HG02642 (cell line): ENCODE results near the gene METTL26.
A peak's percentile ranks its signal among the peaks of the same experiment; 100 is the strongest.

Experiments
- ATAC-seq: cut with Tn5 transposase; IDR thresholded peaks from one replicate; pipeline ENCODE4 v1.9.1; 2021; ENCODE audit warnings: mild to moderate bottlenecking; ENCODE audit not compliant: unreplicated experiment, poor library complexity

METTL26 gene

DNA sequence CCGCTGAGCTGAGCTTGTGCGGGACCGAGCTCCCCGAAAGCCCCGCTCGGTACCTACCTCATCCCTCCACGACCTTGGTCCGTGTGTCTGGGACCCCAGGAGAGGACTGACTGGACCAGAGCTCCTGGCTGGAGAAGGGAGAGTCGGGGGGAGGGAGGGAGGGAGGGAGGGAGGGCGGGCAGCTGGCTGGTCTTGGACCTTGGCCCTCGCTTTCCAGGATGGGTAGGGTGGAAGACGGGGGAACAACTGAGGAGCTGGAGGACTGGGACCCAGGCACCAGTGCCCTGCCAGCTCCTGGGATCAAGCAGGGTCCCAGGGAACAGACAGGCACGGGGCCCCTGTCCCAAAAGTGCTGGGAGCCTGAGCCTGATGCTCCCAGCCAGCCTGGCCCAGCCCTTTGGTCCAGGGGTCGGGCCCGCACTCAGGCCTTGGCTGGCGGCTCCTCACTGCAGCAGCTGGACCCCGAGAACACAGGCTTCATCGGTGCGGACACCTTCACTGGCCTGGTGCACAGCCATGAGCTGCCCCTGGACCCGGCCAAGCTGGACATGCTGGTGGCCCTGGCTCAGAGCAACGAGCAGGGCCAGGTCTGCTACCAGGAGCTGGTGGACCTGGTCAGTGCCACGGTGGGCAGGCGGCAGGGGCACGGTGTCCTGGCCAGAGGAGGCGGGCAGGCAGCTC, 39.9 kb upstream of the METTL26 start:
- ATAC-seq = no peak

DNA sequence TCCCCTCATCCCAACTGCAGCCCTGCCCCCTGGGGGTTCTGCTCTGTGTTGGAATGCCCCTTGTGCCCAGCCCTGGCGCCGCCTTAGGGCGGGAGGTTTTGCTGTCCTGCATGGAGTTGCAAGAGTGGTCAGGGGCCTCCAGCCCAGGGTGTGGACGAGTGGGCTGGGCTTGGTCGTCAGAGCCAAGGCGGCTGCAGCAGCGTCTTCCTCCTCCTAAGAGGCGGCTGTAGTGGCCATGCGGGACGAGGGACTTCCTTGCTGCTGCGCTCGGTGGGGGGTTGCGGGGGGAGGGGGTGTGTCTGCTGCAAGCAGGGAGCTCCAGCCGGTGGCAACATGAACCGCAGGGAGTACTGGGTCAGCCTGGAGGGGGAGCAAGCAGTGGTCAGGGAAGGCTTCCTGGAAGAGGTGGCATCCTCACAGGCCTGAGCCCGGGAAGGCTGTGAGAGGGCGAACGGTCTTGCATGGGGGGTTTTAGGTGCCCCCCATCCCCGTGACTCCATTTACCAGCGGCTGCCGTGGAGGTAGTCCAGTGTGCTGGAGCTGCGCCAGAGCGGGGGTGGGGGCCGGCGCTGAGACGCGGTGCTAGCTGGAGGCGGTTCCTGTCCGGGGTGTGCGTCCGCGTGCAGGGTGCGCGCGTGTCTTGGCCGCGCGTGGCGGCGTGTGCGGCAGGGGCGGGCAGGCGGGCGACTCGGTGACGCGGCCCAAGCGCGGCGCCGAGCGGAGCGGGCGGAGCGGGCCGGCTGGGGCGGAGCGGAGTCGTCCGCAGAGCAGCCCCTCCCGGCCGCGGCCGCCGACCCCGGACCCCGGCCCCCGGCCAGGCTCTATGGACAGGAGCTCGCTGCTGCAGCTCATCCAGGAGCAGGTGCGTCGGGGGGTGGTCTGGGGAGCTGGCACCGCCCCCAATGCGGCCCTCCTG, 39.1 kb upstream of the METTL26 start, which contains the start of gene RHBDL1:
Gene RHBDL1 (plus strand): TSS at position 704 of the 916 bp plus-strand sequence. CDS start 120 bp downstream, at position 824.
- no peak for ATAC-seq

DNA sequence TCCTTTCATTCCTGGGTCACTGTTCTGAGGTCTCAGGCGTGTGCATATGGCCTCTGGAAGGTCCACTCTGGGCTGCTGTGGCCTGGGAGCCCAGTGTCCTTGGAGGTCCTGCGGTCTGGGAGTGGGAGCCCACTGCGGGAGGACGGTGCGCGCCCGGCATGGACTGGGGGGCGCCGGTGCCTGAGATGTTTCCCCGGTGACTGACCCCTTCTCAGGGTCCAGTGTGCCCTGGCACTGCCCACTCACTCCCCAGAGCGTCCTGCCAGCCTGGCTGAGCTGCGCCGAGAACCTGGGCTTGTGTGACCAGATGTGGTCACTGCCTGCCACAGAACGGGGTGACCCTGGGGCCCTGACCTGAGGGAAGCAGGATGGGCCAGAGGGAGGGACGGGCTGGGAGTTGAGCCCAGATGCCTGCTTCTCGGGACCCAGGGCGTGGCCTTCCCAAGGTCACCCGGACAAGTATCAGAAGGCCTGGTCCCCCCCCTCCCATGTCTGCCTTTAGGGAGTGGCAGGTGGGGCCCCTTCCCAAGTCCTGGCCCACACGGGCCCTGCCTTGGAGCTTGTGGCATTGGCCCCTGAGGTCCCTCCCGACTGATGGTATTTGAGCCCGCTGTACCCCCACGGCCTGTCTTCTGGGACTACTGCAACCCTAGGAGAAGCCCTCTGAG, 38.2 kb upstream of the METTL26 start:
- no peak for ATAC-seq

DNA sequence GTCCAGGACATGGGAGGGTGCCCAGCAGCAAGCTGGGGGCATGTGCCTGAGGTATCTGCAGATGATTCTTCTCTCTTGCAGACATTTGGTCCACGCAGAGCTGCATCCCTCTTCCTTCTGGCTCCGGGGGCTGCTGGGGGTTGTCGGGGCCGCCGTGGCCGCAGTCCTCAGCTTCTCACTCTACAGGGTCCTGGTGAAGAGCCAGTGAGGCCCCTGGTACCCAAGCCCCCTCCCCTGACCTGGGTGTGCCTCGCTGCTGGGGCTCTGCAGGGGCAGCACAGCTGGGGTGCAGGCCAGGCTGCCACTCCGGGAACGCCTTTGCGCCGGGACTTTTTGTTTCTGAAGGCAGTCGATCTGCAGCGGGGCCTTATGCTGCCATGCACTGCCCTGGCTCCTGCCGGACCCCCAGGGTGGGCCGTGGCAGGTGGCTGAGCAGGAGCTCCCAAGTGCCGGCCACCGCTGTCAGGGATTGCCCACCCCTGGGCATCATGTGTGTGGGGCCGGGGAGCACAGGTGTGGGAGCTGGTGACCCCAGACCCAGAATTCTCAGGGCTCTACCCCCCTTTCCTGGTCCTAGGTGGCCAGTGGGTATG, 37.4 kb upstream of the METTL26 start:
- no peak for ATAC-seq

DNA sequence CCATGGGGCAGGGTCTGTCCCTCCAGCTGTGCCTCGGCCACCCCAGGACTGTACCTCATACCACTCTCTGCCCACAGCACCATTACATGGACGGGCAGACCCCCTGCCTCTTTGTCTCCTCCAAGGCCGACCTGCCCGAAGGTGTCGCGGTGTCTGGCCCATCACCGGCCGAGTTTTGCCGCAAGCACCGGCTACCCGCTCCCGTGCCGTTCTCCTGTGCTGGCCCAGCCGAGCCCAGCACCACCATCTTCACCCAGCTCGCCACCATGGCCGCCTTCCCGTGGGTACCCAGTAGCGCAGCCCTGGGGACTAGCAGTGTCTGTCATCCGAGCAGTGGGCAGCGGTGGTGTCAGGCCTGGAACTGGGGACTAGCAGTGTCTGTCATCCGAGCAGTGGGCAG, 36.7 kb upstream of the METTL26 start:
- no peak for ATAC-seq

DNA sequence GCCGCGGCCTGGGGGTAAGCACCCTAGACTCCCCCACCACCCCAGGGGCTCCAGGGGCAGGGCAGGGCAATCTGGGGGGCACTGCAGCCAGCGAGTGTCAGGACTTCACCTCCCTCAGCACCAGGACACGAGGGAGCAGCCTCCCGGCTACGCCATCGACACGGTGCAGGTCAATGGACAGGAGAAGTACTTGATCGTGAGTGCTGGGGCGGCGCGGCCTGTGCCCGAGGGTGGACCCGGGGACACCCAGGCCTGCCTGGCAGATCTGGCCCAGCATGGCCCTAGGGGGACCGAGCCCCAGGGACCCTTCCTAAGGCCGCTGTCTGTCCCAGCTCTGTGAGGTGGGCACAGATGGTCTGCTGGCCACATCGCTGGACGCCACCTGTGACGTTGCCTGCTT, 36.3 kb upstream of the METTL26 start:
- no peak for ATAC-seq

DNA sequence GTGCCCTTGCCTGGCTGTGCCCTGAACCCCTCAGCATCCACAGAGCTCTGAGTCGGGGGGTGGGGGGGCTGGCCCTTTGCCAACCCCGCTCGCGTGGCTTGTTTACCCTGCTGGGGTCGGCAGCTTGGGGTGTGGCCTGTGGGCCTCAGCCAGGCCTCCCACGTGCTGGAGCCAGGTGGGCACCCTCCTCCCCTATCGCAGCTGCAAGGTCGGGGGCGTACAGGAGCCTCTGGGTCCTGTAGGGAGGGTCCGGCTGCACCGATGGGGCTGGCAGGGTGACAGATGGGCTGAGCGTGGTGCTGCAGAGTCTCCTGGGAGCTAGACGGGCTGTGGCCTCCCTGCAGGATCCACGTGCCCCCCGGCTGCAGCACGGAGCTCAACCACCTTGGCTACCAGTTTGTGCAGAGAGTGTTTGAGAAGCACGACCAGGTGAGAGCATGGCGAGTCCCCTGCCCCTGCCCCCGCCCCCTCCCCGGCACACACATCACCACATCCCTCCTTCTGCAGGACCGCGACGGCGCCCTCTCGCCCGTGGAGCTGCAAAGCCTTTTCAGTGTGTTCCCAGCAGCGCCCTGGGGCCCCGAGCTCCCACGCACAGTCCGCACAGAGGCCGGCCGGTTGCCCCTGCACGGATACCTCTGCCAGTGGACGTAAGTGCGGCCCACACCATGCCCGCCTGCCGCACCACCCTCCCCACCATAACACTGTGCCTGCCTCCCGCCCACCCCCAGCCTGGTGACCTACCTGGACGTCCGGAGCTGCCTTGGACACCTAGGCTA, 35.4 kb upstream of the METTL26 start:
- no peak for ATAC-seq

DNA sequence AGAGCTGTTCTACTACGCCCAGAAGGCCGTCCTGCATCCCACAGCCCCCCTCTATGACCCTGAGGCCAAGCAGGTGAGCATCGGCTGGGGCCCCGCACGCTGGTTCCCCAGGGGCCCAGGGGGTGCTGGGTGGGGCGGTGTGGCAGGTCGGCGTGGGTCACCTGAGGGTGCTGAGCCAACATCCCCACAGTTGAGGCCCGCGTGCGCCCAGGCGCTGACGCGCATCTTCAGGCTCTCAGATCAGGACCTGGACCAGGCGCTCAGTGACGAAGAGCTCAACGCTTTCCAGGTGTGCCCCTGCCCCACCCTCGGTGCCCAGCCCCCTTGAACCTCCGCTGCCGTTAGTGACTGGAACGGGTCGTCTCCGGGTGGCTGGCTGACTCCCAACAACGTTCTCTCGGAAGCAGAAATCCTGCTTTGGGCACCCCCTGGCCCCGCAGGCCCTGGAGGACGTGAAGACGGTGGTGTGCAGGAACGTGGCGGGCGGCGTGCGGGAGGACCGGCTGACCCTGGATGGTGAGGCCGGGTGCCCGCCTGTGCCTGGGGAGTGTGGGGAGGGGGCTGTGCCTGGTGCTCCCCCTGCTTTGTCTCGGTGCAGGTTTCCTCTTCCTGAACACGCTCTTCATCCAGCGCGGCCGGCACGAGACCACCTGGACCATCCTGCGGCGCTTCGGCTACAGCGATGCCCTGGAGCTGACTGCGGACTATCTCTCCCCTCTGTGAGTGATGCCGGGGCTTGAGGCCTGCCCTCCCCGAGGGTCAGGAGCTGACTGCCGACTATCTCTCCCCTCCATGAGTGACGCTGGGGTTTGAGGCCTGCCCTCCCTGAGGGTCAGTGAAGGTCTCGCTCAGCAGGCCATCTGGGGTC, 34.6 kb upstream of the METTL26 start:
- ATAC-seq = no peak

DNA sequence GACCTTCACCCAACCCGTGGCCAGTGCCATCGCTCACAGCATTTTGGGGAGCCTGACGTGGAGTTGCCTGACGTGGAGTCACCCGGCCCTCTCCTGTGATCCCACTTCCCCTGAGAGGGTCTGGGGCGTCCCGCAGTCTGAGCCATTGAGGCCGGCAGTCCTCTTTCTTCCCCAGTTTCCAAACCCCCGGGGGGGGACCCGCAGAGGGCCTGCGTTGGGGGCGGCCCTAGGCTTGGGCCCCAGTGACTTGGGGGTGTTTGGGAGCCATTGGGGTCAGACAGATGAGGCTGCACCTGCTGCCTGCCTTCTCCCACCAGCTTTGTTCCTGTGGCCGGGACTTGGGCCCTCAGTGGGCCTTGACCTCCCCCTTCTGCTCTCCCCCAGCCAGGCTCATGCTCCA, 33.6 kb upstream of the METTL26 start:
- ATAC-seq = no peak

DNA sequence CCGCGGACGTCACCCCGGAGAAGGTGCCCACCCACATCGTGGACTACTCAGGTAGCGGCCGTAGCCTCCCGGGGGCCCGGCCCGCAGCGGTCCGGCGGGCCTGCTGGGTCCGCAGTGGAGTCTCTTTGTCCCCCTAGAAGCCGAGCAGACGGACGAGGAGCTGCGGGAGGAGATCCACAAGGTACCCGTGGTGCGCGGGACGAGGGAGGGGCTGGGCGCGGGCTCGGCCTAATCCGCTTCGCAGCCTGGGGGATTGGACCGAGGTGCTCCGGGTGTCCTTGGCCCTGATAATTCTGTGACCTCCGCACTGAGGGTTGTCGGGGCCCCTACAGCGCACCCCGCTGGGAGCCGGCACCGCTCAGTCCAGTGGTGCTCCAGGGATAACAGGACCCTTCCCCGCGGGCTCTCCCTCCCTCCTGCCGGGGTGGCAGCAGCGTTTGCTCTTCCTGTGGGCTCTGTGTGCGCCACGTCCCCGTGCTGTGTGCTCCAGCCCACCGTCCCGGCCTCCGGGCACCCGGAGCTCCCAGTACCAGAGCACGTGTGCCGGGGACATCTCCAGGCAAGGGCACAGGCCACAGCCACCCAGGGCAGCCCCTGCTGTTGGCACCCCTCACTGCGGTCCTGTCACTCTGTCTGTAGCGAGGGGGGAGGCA, 32.5 kb upstream of the METTL26 start:
- ATAC-seq = peak; percentile 8

DNA sequence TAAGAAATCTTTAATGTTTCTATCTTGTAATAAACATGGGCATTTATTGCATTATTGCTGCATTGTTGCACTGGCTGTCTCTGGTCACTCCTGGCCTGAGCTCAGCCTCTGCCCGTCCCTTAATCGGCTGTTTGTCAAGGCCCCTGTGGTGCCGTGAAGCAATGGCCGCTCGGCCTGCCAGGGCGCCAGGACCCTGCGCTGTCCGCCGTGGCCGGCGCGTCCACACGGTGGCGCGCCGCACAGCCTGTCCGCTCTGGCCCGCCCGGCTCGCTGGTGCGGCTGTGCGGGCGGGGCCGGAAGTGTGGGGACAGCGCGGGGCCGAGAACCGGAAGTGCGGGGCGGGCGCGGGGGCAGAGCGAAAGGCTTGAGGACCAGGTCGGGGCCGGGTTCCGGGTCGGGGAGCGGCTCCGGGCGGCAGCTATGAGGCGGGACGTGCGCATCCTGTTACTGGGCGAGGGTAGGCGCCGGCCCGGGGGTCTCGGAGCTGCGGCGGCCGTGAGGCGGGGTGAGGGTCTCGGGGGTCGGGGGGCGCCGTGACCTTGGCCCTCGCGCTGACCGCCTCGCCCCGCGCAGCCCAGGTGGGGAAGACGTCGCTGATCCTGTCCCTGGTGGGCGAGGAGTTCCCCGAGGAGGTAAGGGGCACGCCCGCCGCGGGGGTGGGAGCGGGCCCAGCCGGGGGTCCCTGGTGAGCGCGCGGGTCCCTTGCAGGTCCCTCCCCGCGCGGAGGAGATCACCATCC, 31.8 kb upstream of the METTL26 start, which contains the start of gene RHOT2:
Gene RHOT2 (plus strand): TSS at position 353 of the 739 bp plus-strand sequence. CDS start 68 bp downstream, at position 421.
- ATAC-seq = peak; percentile 81

DNA sequence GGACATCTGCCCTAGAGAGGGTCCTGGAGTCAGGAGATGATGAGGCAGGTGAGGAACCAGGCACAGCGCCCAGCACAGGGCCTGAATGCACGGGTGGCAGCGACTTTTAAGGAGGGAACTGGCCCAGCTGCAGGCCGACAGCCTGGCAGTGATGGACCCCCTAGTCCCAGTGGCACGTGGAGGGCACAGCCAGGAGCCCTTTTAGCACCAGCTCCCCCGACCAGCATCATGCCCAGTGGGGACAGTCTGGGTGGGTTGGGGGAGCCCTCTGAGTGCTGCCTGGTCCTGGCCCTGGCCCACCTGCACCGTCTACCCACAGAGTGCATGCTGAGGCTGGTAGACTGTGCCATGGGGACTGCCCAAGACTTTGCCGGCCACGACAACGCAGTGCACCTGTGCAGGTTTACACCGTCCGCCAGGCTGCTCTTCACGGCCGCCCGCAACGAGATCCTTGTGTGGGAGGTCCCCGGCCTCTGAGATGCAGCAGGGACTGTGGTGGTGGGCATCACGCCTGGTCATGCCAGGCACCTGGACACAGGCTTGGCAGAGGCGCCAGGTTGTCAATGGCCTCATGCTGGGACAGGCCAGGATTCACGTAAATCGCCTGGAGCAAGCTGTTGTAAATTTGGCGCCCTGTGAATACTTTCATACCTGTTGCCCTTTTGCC, 31.1 kb upstream of the METTL26 start:
- ATAC-seq = no peak

DNA sequence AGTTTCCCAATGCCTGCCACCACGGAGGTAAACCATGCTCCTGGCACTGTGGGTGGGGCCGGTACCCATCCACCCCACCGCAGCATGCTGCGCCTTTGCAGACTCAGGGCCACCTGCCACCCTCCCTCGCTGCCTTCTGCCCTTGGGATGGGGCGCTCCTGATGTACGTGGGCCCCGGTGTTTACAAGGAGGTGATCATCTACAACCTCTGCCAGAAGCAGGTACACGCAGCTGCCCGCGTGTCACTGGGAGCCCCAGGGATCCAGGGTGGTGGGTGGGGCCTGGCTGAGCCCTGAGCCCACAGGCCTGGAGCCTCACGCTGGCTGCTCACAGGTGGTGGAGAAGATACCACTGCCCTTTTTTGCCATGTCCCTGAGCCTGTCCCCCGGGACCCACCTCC, 30.5 kb upstream of the METTL26 start:
- ATAC-seq = no peak

DNA sequence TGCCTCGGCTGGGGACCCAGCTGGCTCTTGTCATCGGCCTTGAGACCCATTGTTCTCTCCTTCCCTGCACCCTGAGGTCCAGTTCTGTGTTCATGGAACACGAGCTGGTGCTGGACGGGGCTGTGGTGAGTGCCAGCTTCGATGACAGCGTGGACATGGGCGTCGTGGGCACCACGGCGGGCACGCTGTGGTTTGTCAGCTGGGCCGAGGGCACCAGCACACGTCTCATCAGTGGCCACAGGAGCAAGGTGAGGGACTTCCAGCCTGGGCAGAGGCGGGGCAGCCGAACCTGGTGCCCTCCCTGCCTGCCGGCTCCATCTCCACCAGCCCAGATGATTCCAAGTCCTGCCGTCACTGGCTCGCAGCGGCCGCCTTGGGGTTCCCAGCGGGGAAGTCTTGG, 26.5 kb upstream of the METTL26 start:
- ATAC-seq = no peak

DNA sequence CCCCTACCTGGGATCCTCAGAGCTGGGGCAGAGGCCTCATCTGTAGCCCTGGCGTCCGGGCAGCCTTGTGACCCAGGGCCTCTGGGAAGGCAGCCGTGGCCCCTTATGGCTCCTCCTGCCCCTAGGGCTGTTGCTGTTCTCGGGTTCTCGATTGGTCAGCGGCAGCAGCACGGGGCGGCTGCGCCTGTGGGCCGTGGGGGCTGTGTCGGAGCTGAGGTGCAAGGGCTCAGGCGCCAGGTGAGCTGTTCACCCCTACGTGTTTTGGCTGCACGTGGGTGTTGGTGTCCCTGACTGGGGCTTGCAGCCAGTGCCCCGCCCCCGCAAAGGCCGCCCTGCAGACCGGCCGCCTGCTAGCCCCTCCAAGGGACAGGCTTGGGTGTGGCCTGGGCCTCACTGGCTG, 26.0 kb upstream of the METTL26 start:
- no peak for ATAC-seq

DNA sequence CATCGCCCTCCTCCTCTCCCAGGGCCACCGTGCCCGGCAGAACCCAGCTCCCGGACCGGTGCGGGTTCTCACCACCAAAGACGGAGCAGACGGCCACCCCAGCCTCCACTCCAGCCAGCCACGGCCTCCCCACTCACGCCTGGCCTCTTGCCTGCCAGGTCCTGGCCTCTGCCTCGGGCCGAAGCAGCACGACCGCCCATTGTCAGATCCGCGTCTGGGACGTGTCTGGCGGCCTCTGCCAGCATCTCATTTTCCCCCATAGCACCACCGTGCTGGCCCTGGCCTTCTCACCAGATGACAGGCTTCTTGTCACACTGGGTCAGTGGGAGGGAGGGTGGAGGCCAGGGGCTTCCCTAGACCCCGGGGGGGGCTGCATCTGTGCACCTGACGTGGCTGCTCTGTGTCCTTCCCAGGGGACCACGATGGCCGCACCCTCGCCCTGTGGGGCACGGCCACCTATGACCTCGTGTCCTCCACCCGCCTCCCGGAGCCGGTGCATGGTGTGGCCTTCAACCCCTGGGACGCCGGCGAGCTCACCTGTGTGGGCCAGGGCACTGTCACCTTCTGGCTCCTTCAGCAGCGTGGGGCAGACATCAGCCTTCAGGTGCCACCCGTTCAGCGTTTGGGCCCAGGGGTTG, 25.2 kb upstream of the METTL26 start:
- peak; percentile 2 for ATAC-seq
